Left lung (tissue), 10 donors: ENCODE results near the gene UPP1. TPM values are rescaled to one million over a fixed set of nuclear protein-coding genes. Genes with fewer than 3 reads are reported as not detected.
A peak's percentile ranks its signal among the peaks of the same experiment; 100 is the strongest.

Experiments
- ATAC-seq: fragments of 200-7000 bp; cut with Tn5 transposase; one replicate; pipeline ENCODE4 v1.9.1; 2020; ENCODE audit warnings: moderate library complexity
- DNase-seq, 4 donors: peaks; one replicate each; pipeline ENCODE4 v3.0.0-alpha.2; 2013 to 2020
- H3K27ac ChIP-seq, 2 donors: fragments of 200-600 bp; sonication (generic) in 1 of 2; one replicate each; pipeline versions ENCODE4 v1.5.0 to v1.8.0; 2020 to 2021
- H3K27me3 ChIP-seq, 2 donors: fragments of 200-600 bp; sonication (generic) in 1 of 2; one replicate each; pipeline versions ENCODE4 v1.5.0 to v1.8.0; 2020 to 2021
- H3K36me3 ChIP-seq, 2 donors: fragments of 200-600 bp; sonication (generic) in 1 of 2; one replicate each; pipeline versions ENCODE4 v1.5.0 to v1.8.0; 2020 to 2021
- H3K4me1 ChIP-seq, 2 donors: fragments of 200-600 bp; one replicate each; pipeline ENCODE4 v1.8.0; 2021
- H3K4me3 ChIP-seq, 2 donors: fragments of 200-600 bp; sonication (generic) in 1 of 2; one replicate each; pipeline versions ENCODE4 v1.5.0 to v1.8.0; 2020 to 2021; ENCODE audit warnings: mild to moderate bottlenecking in 1 of 2
- H3K9me3 ChIP-seq, 2 donors: fragments of 200-600 bp; sonication (generic) in 1 of 2; one replicate each; pipeline versions ENCODE4 v1.5.0 to v1.8.0; 2020 to 2021
- intact Hi-C, 2 donors: fragments of 100-400 bp; cut with DNase I; formaldehyde crosslinking; loops; one replicate each; pipeline versions ENCODE4 v1.11.2 to v1.14.2; 2022
- polyA plus RNA-seq, 6 donors: library from polyadenylated mRNA; unstranded; fragments of 120-200 nt; gene quantifications; one replicate each; pipeline ENCODE4 v1.2.1, GENCODE V29; 2013; ENCODE audit not compliant: insufficient read length in 6 of 6
- total RNA-seq, 2 donors: library from RNA; stranded (reverse); fragmentation: NEBNext Ultra II Directional; extraction: Animal tissue kit (Norgen Biotek cat#: 25700); gene quantifications; one replicate each; pipeline ENCODE4 v1.2.1, GENCODE V29; 2021
- TF ChIP-seq, protein P1 (sequence below), 2 donors: fragments of 200-600 bp; sonication (generic) in 1 of 2; IDR thresholded peaks; one replicate each; pipeline versions ENCODE4 v1.5.0 to v1.8.0; 2021; ENCODE audit warnings: antibody characterized with exemption in 2 of 2
- donor health status: DM: no; HTN: yes; CAD: no.
- donor health status: DM: no; HTN: no; CAD: no.

Gene UPP1
- total and polyA plus RNA-seq, 8 donors, result 8.8 to 79.3 (median 9.7) TPM

DNA sequence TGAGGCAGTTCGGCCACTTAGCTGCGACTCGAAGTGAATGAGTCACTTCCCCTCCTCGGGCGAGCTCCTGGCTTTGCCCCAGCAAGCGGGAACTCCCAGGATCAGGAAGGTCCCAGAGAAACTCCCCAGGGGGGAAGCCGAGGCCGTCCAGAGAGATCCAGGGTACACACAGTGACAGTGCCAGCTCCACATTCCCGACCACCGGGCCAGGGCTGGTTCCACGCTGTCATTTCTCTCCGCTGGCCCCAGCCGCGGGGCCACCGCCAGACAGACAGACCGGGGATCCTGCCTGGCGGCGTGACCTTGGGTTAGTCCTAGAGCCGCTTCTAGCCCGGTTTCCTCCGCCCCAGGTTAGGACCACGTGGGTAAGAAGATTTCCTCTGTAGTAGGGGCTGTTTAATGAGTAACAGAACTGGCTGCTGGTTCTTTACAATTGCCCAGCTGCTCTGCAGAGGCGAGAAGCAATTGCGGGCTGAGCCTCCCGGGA lies 463 bp upstream of the UPP1 start:
- H3K4me1 ChIP-seq, result peaks cover 16 to 87% of the 10 kb centered on the region in 2 donors
- H3K4me3 ChIP-seq, result peak overlapping the region; percentile 89 to 93
- H3K27ac ChIP-seq, result peak overlapping the region; percentile 98 to 99
- peak; percentile 69 for ATAC-seq
- TF ChIP-seq, protein P1, sequence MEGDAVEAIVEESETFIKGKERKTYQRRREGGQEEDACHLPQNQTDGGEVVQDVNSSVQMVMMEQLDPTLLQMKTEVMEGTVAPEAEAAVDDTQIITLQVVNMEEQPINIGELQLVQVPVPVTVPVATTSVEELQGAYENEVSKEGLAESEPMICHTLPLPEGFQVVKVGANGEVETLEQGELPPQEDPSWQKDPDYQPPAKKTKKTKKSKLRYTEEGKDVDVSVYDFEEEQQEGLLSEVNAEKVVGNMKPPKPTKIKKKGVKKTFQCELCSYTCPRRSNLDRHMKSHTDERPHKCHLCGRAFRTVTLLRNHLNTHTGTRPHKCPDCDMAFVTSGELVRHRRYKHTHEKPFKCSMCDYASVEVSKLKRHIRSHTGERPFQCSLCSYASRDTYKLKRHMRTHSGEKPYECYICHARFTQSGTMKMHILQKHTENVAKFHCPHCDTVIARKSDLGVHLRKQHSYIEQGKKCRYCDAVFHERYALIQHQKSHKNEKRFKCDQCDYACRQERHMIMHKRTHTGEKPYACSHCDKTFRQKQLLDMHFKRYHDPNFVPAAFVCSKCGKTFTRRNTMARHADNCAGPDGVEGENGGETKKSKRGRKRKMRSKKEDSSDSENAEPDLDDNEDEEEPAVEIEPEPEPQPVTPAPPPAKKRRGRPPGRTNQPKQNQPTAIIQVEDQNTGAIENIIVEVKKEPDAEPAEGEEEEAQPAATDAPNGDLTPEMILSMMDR (IDR thresholded peaks at IDR 0.05), result no peak
- H3K36me3 ChIP-seq, result peaks cover 0 to 35% of the 10 kb centered on the region in 2 donors
- H3K9me3 ChIP-seq, result no peaks in the 10 kb centered on the region
- peak; percentile 46 to 95 (median 90) for DNase-seq
- no peaks in the 10 kb centered on the region for H3K27me3 ChIP-seq
- intact Hi-C loops, result no loop called here

DNA sequence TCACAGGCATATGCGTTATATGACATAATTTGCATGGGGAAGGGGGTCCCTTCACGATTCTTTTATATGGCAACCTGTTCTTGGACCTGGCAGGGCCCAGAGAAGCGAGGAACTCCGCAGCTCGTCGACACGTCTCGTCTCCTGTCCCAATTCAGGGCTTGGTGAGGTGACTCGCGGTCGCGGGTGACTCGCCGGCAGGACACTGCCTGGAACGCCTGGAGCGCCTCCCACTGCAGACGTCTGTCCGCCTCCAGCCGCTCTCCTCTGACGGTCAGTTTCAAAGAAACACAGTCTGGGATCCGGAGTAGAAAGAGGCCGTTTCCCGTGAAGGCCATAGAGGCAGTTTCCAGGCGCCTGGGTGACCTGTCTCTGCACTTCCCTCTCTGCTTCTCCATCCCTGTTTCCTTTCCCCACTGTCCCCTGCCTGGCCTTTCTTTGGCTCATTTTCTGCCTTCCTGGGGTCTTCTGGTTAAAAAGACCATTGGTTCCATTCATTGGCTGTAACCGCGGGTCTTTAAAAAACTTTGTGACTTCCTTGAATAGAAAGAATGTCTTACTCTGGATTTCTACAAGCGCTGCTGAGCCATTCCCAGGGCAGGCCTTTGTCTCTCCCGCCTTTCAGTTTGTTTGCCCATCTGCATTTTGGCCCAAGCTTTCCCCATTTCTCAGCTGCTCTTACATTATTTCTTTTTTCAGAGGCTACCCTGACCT lies 1.2 kb downstream of the UPP1 start:
- DNase-seq (peak in 3 of 4 donors; percentile 25 to 85 (median 73)), ATAC-seq (peak; percentile 1)
- Histone ChIP-seq H3K36me3 (peaks cover 0 to 51% of the 10 kb centered on the region in 2 donors), H3K4me3 (peak overlapping the region; percentile 89 to 93), H3K9me3 (no peaks in the 10 kb centered on the region), H3K27me3 (no peaks in the 10 kb centered on the region), H3K4me1 (peaks cover 18 to 88% of the 10 kb centered on the region in 2 donors), H3K27ac (peak overlapping the region; percentile 98 to 99)
- TF ChIP-seq, protein P1 (IDR thresholded peaks at IDR 0.05), result no peak
- intact Hi-C loops, result no loop called here

DNA sequence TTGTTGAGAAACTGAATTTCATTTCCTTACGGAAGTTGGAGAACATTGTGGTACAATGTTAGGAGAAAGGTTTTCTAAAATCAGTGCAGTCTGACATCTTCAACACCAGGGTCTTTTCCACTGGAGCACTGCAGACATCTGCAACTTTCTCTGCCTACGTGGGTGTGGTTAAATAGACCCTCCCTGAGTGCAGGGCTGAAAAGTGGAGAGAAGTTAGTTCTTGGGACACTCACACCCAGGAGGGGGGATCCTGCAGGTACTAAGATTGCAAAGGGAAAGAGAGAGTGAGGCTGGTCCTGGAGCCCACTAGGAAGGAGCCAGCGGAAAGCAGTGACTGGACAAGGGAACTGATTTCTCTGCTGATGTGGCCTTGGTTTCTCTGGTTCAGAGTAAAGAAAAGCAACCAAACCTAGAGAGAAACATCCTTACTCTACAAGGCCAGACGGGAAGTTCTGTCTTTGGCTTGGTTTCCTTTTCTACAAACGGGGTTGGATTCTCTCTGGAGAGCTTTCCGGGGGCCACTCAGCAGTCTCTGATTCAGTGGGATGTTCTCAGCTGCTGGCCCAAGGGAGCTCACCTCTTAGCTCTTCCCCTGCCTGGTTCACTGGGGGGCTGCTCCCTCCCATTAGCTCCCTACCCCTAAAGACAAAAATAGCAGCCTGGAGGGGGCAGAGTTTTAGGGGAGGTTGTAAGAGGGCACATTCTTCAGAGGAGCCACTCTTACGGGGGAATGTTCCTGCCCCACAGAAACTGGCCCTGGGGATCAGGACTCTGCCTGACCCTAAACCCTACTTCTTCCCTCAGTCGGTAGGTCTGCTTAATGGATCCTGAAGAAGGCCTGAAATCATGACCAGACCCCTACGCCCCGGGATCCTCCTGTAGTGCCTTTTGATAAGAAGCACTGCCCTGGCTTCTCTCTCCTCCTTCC lies 2.7 kb downstream of the UPP1 start:
- no peak for DNase-seq
- TF ChIP-seq, protein P1 (IDR thresholded peaks at IDR 0.05), result no peak
- Histone ChIP-seq H3K4me3 (peak overlapping the region in 1 of 2 donors; percentile 93), H3K4me1 (peaks cover 13 to 88% of the 10 kb centered on the region in 2 donors), H3K27me3 (no peaks in the 10 kb centered on the region), H3K36me3 (peaks cover 0 to 67% of the 10 kb centered on the region in 2 donors), H3K27ac (peak overlapping the region in 1 of 2 donors; percentile 30), H3K9me3 (no peaks in the 10 kb centered on the region)
- ATAC-seq, result no peak
- intact Hi-C loops, result no loop called here

DNA sequence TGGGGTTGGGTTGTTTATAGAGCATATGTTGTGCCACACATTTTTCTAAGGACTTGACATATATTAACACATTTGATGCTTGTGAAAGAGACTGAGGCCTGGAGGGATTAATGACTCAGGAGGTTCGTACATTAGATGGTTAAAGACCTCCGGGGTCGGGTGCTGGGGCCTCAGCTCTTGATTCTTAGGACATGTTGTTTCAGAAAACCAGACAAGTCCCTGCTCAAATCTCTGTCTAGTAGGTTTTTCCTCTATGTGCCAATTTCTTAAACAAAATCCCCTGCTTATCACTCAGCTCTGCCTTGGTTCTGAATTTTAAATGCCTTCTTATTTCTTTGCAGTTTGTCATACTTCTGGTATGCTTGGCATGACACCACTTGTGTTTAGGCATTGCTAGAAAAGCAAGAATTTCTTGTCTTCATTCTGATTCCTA lies 5.8 kb downstream of the UPP1 start:
- peak overlapping the region; percentile 33 to 85 for H3K27ac ChIP-seq
- peaks cover 4 to 98% of the 10 kb centered on the region in 2 donors for H3K4me1 ChIP-seq
- peak; percentile 16 for ATAC-seq
- TF ChIP-seq, protein P1 (IDR thresholded peaks at IDR 0.05), result no peak
- H3K27me3 ChIP-seq, result no peaks in the 10 kb centered on the region
- no peaks in the 10 kb centered on the region for H3K9me3 ChIP-seq
- intact Hi-C loops, result no loop called here
- no peak overlapping the region for H3K4me3 ChIP-seq
- peaks cover 0 to 93% of the 10 kb centered on the region in 2 donors for H3K36me3 ChIP-seq
- peak in 1 of 4 donors; percentile 26 for DNase-seq
